ENCODE measurements around the gene LDB2. TPM values are rescaled to one million over a fixed set of nuclear protein-coding genes. Genes with fewer than 3 reads are reported as not detected.
"Not testable (repeated sequence)": the region's sequence is repeated elsewhere in the genome, so short reads cannot be mapped to it uniquely, and the experiment has no call there.

LDB2 gene
- 360 and 479 TPM in 2 replicates for total RNA-seq

GRCh38 chr4:16897991-16898827 is at the start of gene LDB2:
Gene LDB2, minus strand, starts transcription at chr4:16898645.
- peak; percentile 89 to 91 for DNase-seq (ENCODE audit: low read depth in 2 of 2)

GRCh38 chr4:16942491-16942890 is 44.0 kb upstream of the LDB2 start:
- DNase-seq (ENCODE audit: low read depth in 2 of 2): no peak

GRCh38 chr4:16939178-16939577 is 40.7 kb upstream of the LDB2 start:
- DNase-seq (ENCODE audit: low read depth in 2 of 2): no peak

GRCh38 chr4:16938512-16939040 is 40.1 kb upstream of the LDB2 start:
- DNase-seq (ENCODE audit: low read depth in 2 of 2): no peak

GRCh38 chr4:16931339-16932305 is 33.2 kb upstream of the LDB2 start:
- peak; percentile 10 to 20 for DNase-seq (ENCODE audit: low read depth in 2 of 2)

GRCh38 chr4:16926214-16926613 is 27.8 kb upstream of the LDB2 start:
- no peak for DNase-seq (ENCODE audit: low read depth in 2 of 2)

- not testable (repeated sequence) for DNase-seq (ENCODE audit: low read depth in 2 of 2)
Measured at GRCh38 chr4:16918716-16919115, 20.3 kb upstream of the LDB2 start.

GRCh38 chr4:16916719-16917337 is 18.4 kb upstream of the LDB2 start:
- peak in 1 of 2 donors; percentile 77 for DNase-seq (ENCODE audit: low read depth in 2 of 2)

- no peak for DNase-seq (ENCODE audit: low read depth in 2 of 2)
Measured at GRCh38 chr4:16916031-16916430, 17.6 kb upstream of the LDB2 start.

- peak; percentile 56 to 58 for DNase-seq (ENCODE audit: low read depth in 2 of 2)
Measured at GRCh38 chr4:16914208-16914607, 15.8 kb upstream of the LDB2 start.

GRCh38 chr4:16912896-16913295 is 14.5 kb upstream of the LDB2 start:
- no peak for DNase-seq (ENCODE audit: low read depth in 2 of 2)

GRCh38 chr4:16909281-16909680 is 10.8 kb upstream of the LDB2 start:
- DNase-seq (ENCODE audit: low read depth in 2 of 2): no peak

GRCh38 chr4:16908377-16909021 is 10.1 kb upstream of the LDB2 start:
- DNase-seq (ENCODE audit: low read depth in 2 of 2): no peak

- no peak for DNase-seq (ENCODE audit: low read depth in 2 of 2)
Measured at GRCh38 chr4:16900325-16900724, 1.9 kb upstream of the LDB2 start.

GRCh38 chr4:16896881-16897750 is 1.3 kb downstream of the LDB2 start:
- DNase-seq (ENCODE audit: low read depth in 2 of 2): peak; percentile 84 to 90

GRCh38 chr4:16894406-16894805 is 4.0 kb downstream of the LDB2 start:
- peak in 1 of 2 donors; percentile 57 for DNase-seq (ENCODE audit: low read depth in 2 of 2)

- DNase-seq (ENCODE audit: low read depth in 2 of 2): no peak
Measured at GRCh38 chr4:16893141-16893651, 5.2 kb downstream of the LDB2 start.

- peak in 1 of 2 donors; percentile 35 for DNase-seq (ENCODE audit: low read depth in 2 of 2)
Measured at GRCh38 chr4:16890651-16891050, 7.8 kb downstream of the LDB2 start.

- DNase-seq (ENCODE audit: low read depth in 2 of 2): no peak
Measured at GRCh38 chr4:16889945-16890344, 8.5 kb downstream of the LDB2 start.

- no peak for DNase-seq (ENCODE audit: low read depth in 2 of 2)
Measured at GRCh38 chr4:16887887-16888286, 10.6 kb downstream of the LDB2 start.
